Activated T-cell treated with anti-CD3 and anti-CD28 coated beads for 4 hours (primary cell): Measurements from ENCODE around the gene PTGES2.
A peak's percentile ranks its signal among the peaks of the same experiment; 100 is the strongest.
"Not testable (repeated sequence)": the region's sequence is repeated elsewhere in the genome, so short reads cannot be mapped to it uniquely, and the experiment has no call there.

Source experiments
- DNase-seq: peaks from one replicate; pipeline ENCODE4 v3.0.0-alpha.2; 2020

Gene PTGES2

GRCh38 chr9:128118472-128118857, 9.1 kb downstream of the PTGES2 start:
- DNase-seq, result no peak

DNA sequence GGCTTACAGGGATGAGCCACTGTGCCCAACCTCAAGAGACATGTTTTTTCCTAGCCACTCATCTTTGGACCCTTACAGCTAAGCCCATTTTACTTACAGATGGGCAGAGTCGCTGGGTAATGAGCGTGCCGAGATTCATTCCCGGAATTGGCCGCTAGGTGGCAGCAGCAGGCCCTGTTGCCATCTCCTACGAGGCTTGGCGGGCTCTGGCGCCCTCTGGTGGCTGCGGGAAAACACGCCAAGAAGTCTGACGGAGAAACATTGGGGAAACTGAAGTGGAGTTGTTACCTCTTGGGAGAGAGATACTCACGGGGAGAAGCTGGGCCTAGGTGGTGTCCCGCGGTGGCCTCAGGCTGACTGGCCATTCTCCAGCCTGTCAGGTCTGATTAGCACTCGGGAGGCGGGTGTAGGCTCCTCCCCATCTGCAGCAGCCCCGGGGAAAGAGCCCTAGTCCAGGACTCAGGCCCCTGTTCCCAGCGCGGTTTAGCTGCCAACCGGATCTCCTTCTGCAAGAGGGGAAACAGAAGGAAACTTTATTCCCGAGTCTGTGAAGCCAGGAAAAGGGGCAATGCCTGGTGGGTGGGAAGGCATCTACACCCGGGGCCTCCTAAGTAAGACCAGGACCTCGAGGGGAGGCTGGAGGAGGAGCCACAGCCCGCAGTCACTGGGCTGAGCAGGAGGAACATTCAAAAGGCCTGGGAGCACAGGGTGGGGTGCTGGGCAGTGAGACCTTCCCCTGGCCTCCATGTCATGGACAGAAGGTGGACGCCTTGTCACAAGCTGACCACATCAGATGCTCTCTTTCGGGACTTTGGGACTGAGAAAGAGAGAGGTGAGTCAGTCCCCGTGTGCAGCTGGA, 9.7 kb downstream of the PTGES2 start:
- peak; percentile 97 for DNase-seq

- no peak for DNase-seq
Measured at GRCh38 chr9:128116104-128117083, 11.1 kb downstream of the PTGES2 start.

DNA sequence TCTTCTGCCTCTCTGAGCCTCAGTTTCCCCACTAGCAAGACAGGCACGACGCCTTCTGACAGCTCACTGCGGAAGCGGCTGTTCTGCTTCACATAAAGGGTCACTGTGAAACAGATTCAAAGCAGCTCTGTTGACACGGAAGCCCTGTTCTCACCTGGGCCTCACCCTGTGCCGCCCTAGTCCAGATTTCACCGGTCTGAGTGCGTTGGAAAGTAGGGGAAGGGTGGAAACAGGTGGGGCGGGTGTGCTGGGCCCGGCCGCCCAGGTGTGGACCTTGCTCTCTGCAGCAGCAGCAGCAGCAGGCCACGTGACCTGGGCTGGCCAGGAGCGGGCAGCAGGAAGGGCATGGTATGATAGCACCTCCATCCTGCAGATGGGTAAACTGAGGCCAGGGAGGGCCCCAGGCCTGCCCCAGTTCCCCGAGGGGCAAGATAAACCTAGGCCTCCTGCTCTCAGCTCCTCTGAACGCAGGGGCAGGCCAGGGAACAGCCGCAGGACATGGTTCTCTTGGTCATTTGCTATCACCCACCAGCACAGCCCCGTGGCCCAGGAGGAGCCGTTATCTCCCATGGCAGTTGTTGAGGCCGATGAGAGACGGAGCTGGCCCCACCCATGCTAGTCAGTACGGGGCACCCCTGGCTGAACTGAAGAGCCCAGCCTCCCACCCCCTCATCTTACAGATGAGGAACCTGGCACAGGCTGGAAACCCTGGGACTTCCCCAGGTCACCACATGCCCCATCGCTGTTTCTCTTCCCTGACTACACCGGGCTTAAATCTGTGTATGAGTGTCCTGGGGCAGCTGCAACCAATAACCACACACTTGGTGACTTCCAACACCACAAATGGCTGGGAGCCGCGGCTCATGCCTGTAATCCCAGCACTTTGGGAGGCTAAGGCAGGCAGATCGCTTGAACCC, 12.1 kb downstream of the PTGES2 start:
- DNase-seq, result no peak

GRCh38 chr9:128114326-128115186, 13.0 kb downstream of the PTGES2 start:
- no peak for DNase-seq

- DNase-seq, result no peak
Measured at GRCh38 chr9:128113526-128114325, 13.8 kb downstream of the PTGES2 start.

DNA sequence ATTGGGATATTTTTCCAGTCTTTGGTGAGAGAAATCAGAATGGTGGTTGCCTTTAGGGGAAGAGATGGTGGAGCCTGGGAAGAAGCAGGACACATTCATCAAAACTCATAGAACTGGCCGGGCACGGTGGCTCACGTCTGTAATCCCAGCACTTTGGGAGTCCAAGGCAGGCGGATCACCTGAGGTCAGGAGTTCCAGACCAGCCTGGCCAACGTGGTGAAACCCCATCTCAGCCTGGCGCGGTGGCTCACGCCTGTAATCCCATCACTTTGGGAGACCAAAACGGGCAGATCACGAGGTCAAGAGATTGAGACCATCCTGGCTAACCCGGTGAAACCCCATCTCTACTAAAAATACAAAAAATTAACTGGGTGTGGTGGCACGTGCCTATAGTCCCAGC, 15.8 kb downstream of the PTGES2 start:
- not testable (repeated sequence) for DNase-seq

- DNase-seq, result no peak
Measured at GRCh38 chr9:128109050-128109709, 18.3 kb downstream of the PTGES2 start.

- no peak for DNase-seq
Measured at GRCh38 chr9:128108269-128109049, 19.1 kb downstream of the PTGES2 start.

GRCh38 chr9:128107468-128108268, 19.9 kb downstream of the PTGES2 start:
- no peak for DNase-seq

- no peak for DNase-seq
Measured at GRCh38 chr9:128106940-128107467, 20.5 kb downstream of the PTGES2 start.

DNA sequence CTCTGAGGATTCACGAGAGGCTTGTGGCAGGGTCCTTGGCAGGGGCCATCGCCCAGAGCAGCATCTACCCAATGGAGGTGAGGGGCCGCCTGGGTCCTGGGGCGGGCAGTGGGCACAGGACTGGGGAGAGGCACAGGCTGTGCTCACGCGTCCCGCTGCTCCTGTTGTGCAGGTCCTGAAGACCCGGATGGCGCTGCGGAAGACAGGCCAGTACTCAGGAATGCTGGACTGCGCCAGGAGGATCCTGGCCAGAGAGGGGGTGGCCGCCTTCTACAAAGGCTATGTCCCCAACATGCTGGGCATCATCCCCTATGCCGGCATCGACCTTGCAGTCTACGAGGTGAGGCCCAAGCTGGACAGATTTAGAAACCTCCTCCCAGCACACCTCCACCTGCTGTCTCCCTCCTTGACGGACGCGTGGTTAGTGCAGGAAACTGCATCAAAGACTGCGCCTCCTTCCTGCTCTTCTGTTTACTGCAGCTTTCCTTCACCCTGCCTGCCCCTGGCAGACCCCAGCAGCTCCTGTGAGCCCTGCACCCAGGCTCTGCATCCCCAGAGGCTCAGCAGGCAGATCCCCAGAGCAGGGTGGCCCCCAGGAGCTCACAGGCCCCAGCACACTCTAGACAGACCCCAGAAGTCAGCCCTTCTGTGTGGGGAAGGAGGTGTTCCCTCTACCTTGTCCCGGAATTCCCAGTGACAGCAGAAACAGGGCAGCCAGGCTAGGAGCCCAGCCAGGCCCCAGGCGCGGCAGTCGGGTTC, 21.2 kb downstream of the PTGES2 start:
- DNase-seq, result no peak

GRCh38 chr9:128105538-128106175, 21.9 kb downstream of the PTGES2 start:
- DNase-seq, result no peak

GRCh38 chr9:128104171-128104618, 23.3 kb downstream of the PTGES2 start:
- no peak for DNase-seq

- DNase-seq, result no peak
Measured at GRCh38 chr9:128103589-128103962, 24.0 kb downstream of the PTGES2 start.

DNA sequence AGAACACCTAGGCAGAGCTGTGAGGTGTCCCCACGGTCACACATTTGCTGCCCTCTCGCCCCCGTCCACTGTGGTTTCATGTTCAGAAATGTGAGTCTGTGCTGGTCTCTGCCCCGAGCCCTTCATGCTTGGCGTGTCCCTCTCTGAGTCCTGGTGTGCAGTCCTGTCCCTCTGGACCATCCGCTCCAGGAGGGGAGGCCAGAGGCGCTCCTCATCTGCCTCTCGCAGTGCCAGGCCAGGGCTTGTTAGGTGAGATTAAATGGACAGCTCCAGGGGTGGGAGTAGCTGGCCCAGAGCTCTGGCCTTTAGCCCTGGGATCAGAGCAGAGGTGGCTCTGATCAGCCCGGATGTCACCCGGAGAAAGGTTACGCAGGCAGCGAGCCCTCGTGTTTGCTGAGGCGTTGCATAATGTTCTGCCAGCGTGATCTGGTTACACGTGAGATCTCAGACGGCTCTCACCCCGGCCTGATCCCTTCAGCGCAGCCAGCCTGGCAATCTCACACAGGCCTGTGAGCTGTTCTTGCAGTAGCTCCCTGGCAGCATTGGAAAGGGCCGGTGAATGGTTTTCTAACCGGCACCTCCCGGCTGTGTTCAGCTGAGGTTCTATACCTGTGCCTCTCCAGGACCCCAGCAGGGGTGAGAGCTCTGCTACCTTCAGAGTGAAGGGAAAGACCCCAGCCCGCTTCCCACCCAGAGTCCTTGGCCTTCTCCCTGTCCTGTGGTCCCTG, 24.5 kb downstream of the PTGES2 start:
- DNase-seq, result no peak
